ENCODE measurements around the gene TXNDC8. TPM values are rescaled to one million over a fixed set of nuclear protein-coding genes. Genes with fewer than 3 reads are reported as not detected.
A peak's percentile ranks its signal among the peaks of the same experiment; 100 is the strongest.

The TXNDC8 gene
- total and polyA plus RNA-seq, 2 of the 13 experiments (the other 11 are each of a cell fraction or from before 2014, with no cell fraction given) = not detected

- peak; percentile 52 for TF ChIP-seq PAXIP1 (CRISPR knock-in tag; conservative IDR thresholded peaks at IDR 0.05)
- 0 out of 2 replicates have a peak, but pooled peaks have one; percentile 17 for TF ChIP-seq CREM (IDR thresholded peaks at IDR 0.05)
- no peak for TF ChIP-seq CREM (CRISPR knock-in tag; IDR thresholded peaks at IDR 0.05)
- no peak for TF ChIP-seq CSRNP2 (CRISPR knock-in tag; conservative IDR thresholded peaks at IDR 0.05; ENCODE audit: low read depth)
- no peak for TF ChIP-seq ZBTB4 (CRISPR knock-in tag; IDR thresholded peaks at IDR 0.05; ENCODE audit: borderline replicate concordance)
- peak; percentile 53 for TF ChIP-seq GATAD2A (CRISPR knock-in tag; IDR thresholded peaks at IDR 0.05)
- no peak for TF ChIP-seq MBD4 (IDR thresholded peaks at IDR 0.05; ENCODE audit: borderline replicate concordance, low read length)
- TF ChIP-seq ZNF770 (CRISPR knock-in tag; IDR thresholded peaks at IDR 0.05) = no peak
- TF ChIP-seq ZBTB7A (CRISPR knock-in tag; IDR thresholded peaks at IDR 0.05) = no peak
- TF ChIP-seq ARID5B (CRISPR knock-in tag; IDR thresholded peaks at IDR 0.05) = peak; percentile 68; the same call in 1 of the 2 replicates
- TF ChIP-seq ZFYVE20 (CRISPR knock-in tag; IDR thresholded peaks at IDR 0.05; ENCODE audit: borderline replicate concordance, low read depth) = no peak
- no peak for TF ChIP-seq SNRNP70 (IDR thresholded peaks at IDR 0.05; ENCODE audit: low read depth, low read length)
- TF ChIP-seq ZMYM2 (CRISPR knock-in tag; IDR thresholded peaks at IDR 0.05) = no peak
- peak; percentile 62 for TF ChIP-seq TEAD3 (CRISPR knock-in tag; optimal IDR thresholded peaks at IDR 0.05; ENCODE audit: borderline replicate concordance)
These were observed 29.0 kb downstream of the TXNDC8 start (continued) for GRCh38 chr9:110308633-110309038.

Measured in HepG2 (cell line).